Mesendoderm (in vitro differentiated cells): Measurements from ENCODE around the gene XXYLT1.
A peak's percentile ranks its signal among the peaks of the same experiment; 100 is the strongest.

Experiments used
- DNase-seq: peaks from one replicate; pipeline ENCODE4 v3.0.0; 2013
- H2AK5ac ChIP-seq: 2 replicates; pipeline ENCODE4 v1.6.1; 2013; ENCODE audit warnings: low read length, inconsistent platforms
- H2BK120ac ChIP-seq: 2 replicates; pipeline ENCODE4 v1.6.1; 2013; ENCODE audit warnings: low read depth, mild to moderate bottlenecking, low read length, moderate library complexity, mixed read lengths
- H2BK15ac ChIP-seq: replicated peaks from 2 replicates; pipeline ENCODE4 v1.6.1; 2013; ENCODE audit warnings: low read depth, mild to moderate bottlenecking, moderate library complexity
- H2BK5ac ChIP-seq: 2 replicates; pipeline ENCODE4 v1.6.1; 2013; ENCODE audit warnings: low read length, inconsistent platforms
- H3K18ac ChIP-seq: 2 replicates; pipeline ENCODE4 v1.6.1; 2013; ENCODE audit warnings: mild to moderate bottlenecking, low read length, mixed read lengths
- H3K23ac ChIP-seq: one replicate; pipeline ENCODE4 v1.6.1; 2013; ENCODE audit warnings: low read length
- H3K27ac ChIP-seq: 2 replicates; pipeline ENCODE4 v1.5.1; 2013; ENCODE audit warnings: low read depth, mild to moderate bottlenecking, inconsistent platforms, low read length, moderate library complexity
- H3K27me3 ChIP-seq: 2 replicates; pipeline ENCODE4 v1.6.1; 2013; ENCODE audit warnings: low read length, control low read depth, mild to moderate bottlenecking, inconsistent platforms; ENCODE audit not compliant: insufficient read depth, poor library complexity
- H3K36me3 ChIP-seq: 2 replicates; pipeline ENCODE4 v1.6.1; 2013; ENCODE audit warnings: low read length, inconsistent platforms; ENCODE audit not compliant: control insufficient read depth, insufficient read depth
- H3K4ac ChIP-seq: one replicate; pipeline ENCODE4 v1.6.1; 2013; ENCODE audit warnings: low read depth, mild to moderate bottlenecking, low read length, moderate library complexity
- H3K4me1 ChIP-seq: 2 replicates; pipeline ENCODE4 v1.6.1; 2013; ENCODE audit warnings: low read depth, low read length, inconsistent platforms; ENCODE audit not compliant: control insufficient read depth
- H3K4me2 ChIP-seq: 2 replicates; pipeline ENCODE4 v1.6.1; 2013; ENCODE audit warnings: low read length
- H3K4me3 ChIP-seq: 2 replicates; pipeline ENCODE4 v1.5.1; 2013; ENCODE audit warnings: mild to moderate bottlenecking, low read length
- H3K56ac ChIP-seq: one replicate; pipeline ENCODE4 v1.6.1; 2013; ENCODE audit warnings: low read length
- H3K79me1 ChIP-seq: 2 replicates; pipeline ENCODE4 v1.6.1; 2013; ENCODE audit warnings: low read length, inconsistent platforms
- H3K79me2 ChIP-seq: 2 replicates; pipeline ENCODE4 v1.6.1; 2013; ENCODE audit warnings: mild to moderate bottlenecking, low read length; ENCODE audit not compliant: control insufficient read depth, insufficient read depth
- H3K9ac ChIP-seq: 2 replicates; pipeline ENCODE4 v1.6.1; 2013; ENCODE audit warnings: low read length, inconsistent platforms
- H4K5ac ChIP-seq: one replicate; pipeline ENCODE4 v1.6.1; 2013; ENCODE audit warnings: low read length
- H4K8ac ChIP-seq: one replicate; pipeline ENCODE4 v1.6.1; 2013; ENCODE audit warnings: low read depth, mild to moderate bottlenecking, control low read depth, low read length, moderate library complexity
- WGBS: extraction: QIAGEN DNeasy Blood & Tissue Kit; methylation state at CpG from one replicate; pipeline ENCODE4 v1.1.7; 2013; ENCODE audit warnings: low lambda C conversion rate, missing lambda C conversion rate; ENCODE audit not compliant: insufficient coverage; ENCODE audit errors: extremely low coverage; 5-methylcytosine and 5-hydroxymethylcytosine counted together

The XXYLT1 gene

DNA sequence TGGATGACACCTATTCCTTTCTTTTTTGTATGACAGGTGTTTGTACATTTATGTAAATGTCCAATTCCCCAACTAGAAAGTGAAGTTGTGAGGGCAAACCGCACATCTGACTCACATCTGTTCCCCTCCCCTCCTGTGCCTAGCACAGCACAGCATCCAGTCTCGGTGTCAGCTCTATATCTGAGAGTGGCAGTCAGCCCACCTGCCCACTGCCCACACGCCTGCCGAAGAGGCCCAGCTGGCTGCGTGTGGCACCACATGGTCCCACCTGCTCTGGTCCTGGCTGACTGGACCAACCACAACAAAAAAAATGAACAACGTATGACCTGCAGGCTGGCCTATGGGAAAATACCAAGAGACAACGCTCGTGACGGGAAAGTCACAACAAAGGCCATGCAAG is 62.8 kb downstream of the XXYLT1 start:
- no peak for DNase-seq
- Histone ChIP-seq H2BK15ac (no peak overlapping the region), H3K79me1 (peaks cover 21% of the 10 kb centered on the region), H3K79me2 (peaks cover 20% of the 10 kb centered on the region), H2BK5ac (no peak overlapping the region), H2BK120ac (no peak overlapping the region), H3K27ac (no peak overlapping the region), H3K4me2 (no peak overlapping the region), H3K36me3 (no peaks in the 10 kb centered on the region), H3K23ac (no peak overlapping the region), H3K9ac (no peak overlapping the region), H3K4ac (no peak overlapping the region), H3K18ac (no peak overlapping the region), H4K5ac (no peak overlapping the region), H3K27me3 (no peaks in the 10 kb centered on the region), H3K4me1 (peaks cover 12% of the 10 kb centered on the region), H3K56ac (peak overlapping the region; percentile 60), H2AK5ac (no peak overlapping the region), H3K4me3 (no peak overlapping the region), H4K8ac (no peak overlapping the region)
- WGBS, result no CpG with 5 or more reads among the region's 9 CpGs

- no peak for DNase-seq
- Histone ChIP-seq H3K56ac (no peak overlapping the region), H3K9ac (no peak overlapping the region), H2AK5ac (no peak overlapping the region), H2BK120ac (no peak overlapping the region), H3K23ac (no peak overlapping the region), H3K4ac (no peak overlapping the region), H4K8ac (no peak overlapping the region), H3K79me2 (peaks cover 20% of the 10 kb centered on the region), H3K4me1 (peaks cover 12% of the 10 kb centered on the region), H3K27ac (no peak overlapping the region), H2BK15ac (no peak overlapping the region), H3K27me3 (no peaks in the 10 kb centered on the region), H2BK5ac (no peak overlapping the region), H3K79me1 (peaks cover 21% of the 10 kb centered on the region), H3K4me3 (no peak overlapping the region), H3K18ac (no peak overlapping the region), H3K4me2 (no peak overlapping the region), H4K5ac (no peak overlapping the region), H3K36me3 (no peaks in the 10 kb centered on the region)
- no CpG with 5 or more reads among the region's 3 CpGs for WGBS
These were observed 63.2 kb downstream of the XXYLT1 start for GRCh38 chr3:195207731-195208130.

DNA sequence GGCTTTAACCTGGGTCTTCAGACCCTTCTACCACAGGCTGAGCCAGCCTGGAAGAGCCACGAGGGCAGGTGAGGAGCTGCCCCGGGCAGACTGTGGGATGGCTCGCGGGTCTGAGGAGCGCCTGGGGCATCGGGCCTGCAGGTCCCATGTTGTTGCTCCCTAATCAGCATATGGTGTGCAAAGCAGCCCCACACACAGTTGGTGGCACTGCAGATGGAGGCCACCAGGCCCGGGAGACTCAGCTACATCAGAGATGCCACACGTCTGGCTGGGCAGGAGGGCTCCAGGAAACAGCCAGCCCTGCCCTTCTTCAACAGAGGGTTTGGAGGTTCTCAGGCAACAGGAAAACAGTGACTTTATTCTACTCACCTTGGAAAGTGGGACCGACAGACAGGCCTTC is 63.9 kb downstream of the XXYLT1 start:
- H3K36me3 ChIP-seq, result no peaks in the 10 kb centered on the region
- no peak for DNase-seq
- no peak overlapping the region for H2BK120ac ChIP-seq
- H3K9ac ChIP-seq, result no peak overlapping the region
- no peak overlapping the region for H3K56ac ChIP-seq
- no peak overlapping the region for H4K8ac ChIP-seq
- H3K79me1 ChIP-seq, result peaks cover 19% of the 10 kb centered on the region
- H3K23ac ChIP-seq, result no peak overlapping the region
- no peak overlapping the region for H3K27ac ChIP-seq
- no peak overlapping the region for H2AK5ac ChIP-seq
- WGBS, result no CpG with 5 or more reads among the region's 9 CpGs
- H2BK5ac ChIP-seq, result no peak overlapping the region
- peaks cover 12% of the 10 kb centered on the region for H3K4me1 ChIP-seq
- no peak overlapping the region for H3K18ac ChIP-seq
- no peak overlapping the region for H4K5ac ChIP-seq
- peaks cover 17% of the 10 kb centered on the region for H3K79me2 ChIP-seq
- H2BK15ac ChIP-seq, result no peak overlapping the region
- H3K4ac ChIP-seq, result no peak overlapping the region
- no peak overlapping the region for H3K4me2 ChIP-seq
- no peak overlapping the region for H3K4me3 ChIP-seq
- H3K27me3 ChIP-seq, result no peaks in the 10 kb centered on the region

DNA sequence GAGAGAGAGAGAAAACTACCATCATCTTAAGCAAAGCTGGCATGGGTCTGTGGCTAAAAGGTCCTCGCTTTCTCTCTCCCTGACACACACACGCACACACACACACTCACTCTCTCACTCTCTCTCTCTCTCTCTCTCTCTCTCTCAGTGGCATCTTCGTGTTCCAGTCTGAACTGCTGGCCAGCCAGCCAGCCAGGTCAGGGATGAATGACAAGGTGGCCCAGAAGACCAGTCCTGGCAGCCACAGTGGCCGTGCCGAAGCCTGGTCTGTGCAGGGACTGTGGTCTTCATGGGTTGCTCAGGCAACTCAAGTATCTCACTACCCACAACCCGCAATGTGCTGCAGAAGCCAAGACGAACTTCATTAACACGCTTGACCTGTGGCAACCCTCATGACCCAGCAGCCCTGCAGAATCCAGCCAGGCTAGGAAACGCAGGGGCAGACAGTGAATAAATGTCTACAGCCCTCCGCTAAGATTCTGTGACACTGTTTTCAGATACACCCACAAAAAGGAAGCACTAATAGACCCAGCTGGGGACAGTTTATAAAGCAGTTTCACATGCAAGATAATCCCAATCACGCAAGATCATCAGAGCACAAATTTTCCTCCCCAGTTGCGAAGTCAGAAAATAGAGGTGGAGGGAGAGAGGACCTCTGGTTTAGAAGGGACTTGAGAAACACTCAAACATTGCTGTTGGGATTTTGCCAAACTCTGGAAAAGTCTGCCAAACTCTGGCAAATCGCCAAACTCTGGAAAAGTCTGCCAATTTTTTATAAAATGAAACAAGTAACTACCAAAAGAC is 66.4 kb downstream of the XXYLT1 start:
- peaks cover 24% of the 10 kb centered on the region for H3K79me1 ChIP-seq
- no peaks in the 10 kb centered on the region for H3K27me3 ChIP-seq
- no CpG with 5 or more reads among the region's 13 CpGs for WGBS
- H2BK5ac ChIP-seq, result no peak overlapping the region
- no peak overlapping the region for H3K9ac ChIP-seq
- no peak overlapping the region for H4K8ac ChIP-seq
- no peak overlapping the region for H3K18ac ChIP-seq
- no peak overlapping the region for H3K27ac ChIP-seq
- no peak overlapping the region for H3K4me3 ChIP-seq
- H3K4ac ChIP-seq, result no peak overlapping the region
- H4K5ac ChIP-seq, result no peak overlapping the region
- H2AK5ac ChIP-seq, result no peak overlapping the region
- no peak overlapping the region for H3K4me2 ChIP-seq
- no peaks in the 10 kb centered on the region for H3K36me3 ChIP-seq
- H2BK15ac ChIP-seq, result no peak overlapping the region
- H2BK120ac ChIP-seq, result no peak overlapping the region
- no peak for DNase-seq
- H3K23ac ChIP-seq, result no peak overlapping the region
- H3K79me2 ChIP-seq, result peaks cover 14% of the 10 kb centered on the region
- peaks cover 12% of the 10 kb centered on the region for H3K4me1 ChIP-seq
- no peak overlapping the region for H3K56ac ChIP-seq

DNA sequence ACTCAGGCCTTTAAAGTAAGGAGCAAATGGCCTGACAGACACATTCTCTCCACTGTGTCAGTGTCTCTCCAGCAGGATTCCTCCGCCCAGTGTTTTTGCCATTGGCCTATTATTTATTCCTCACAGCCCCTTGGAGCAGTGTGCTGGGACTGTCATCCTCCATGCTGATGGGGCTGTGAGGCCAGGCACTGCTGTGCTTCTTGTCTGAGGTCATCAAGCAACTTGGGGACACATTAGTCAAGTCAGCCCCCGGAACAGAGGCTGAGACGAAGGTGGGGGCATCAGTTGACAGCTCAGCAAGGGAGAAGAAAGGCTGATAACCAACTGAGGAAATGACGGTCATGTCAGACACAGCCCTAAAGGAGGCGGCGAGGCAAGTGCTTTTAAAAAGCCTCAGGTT is 67.4 kb downstream of the XXYLT1 start:
- H3K4me2 ChIP-seq, result no peak overlapping the region
- no peak overlapping the region for H2BK120ac ChIP-seq
- peaks cover 10% of the 10 kb centered on the region for H3K79me2 ChIP-seq
- H3K36me3 ChIP-seq, result no peaks in the 10 kb centered on the region
- H3K4ac ChIP-seq, result no peak overlapping the region
- no peak overlapping the region for H2BK15ac ChIP-seq
- no peak overlapping the region for H3K4me3 ChIP-seq
- no peak overlapping the region for H2AK5ac ChIP-seq
- DNase-seq, result peak; percentile 33
- H3K56ac ChIP-seq, result peak overlapping the region; percentile 3
- H2BK5ac ChIP-seq, result no peak overlapping the region
- no CpG with 5 or more reads among the region's 6 CpGs for WGBS
- no peak overlapping the region for H4K8ac ChIP-seq
- H4K5ac ChIP-seq, result no peak overlapping the region
- no peaks in the 10 kb centered on the region for H3K27me3 ChIP-seq
- H3K27ac ChIP-seq, result peak overlapping the region; percentile 14
- no peak overlapping the region for H3K18ac ChIP-seq
- H3K4me1 ChIP-seq, result peaks cover 8% of the 10 kb centered on the region
- no peak overlapping the region for H3K9ac ChIP-seq
- H3K23ac ChIP-seq, result no peak overlapping the region
- peaks cover 23% of the 10 kb centered on the region for H3K79me1 ChIP-seq

DNA sequence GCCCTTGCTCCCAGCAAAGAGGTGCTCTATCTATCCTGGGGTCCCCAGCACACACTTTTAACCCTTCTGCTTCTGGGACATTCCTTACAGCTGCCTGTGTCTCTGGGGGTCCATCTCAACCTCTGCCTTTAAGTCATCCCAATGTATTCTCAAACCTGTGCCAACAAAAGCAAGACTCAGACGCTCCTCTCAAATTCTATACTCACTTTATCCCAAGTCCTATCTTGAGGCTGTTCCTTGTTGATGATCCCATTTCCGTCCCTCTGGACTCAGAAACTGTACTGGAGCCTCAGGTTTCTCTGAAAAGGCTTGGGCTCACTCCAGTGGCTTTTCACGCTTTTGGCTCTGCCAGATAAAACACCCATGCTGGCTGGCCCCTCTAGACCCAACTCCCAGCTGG is 69.7 kb downstream of the XXYLT1 start:
- H3K79me2 ChIP-seq, result peaks cover 8% of the 10 kb centered on the region
- H4K5ac ChIP-seq, result no peak overlapping the region
- H2AK5ac ChIP-seq, result no peak overlapping the region
- H3K4me2 ChIP-seq, result no peak overlapping the region
- peaks cover 19% of the 10 kb centered on the region for H3K79me1 ChIP-seq
- no peak for DNase-seq
- no peak overlapping the region for H3K4ac ChIP-seq
- H2BK5ac ChIP-seq, result no peak overlapping the region
- no peak overlapping the region for H3K23ac ChIP-seq
- H3K9ac ChIP-seq, result no peak overlapping the region
- H3K18ac ChIP-seq, result no peak overlapping the region
- H4K8ac ChIP-seq, result no peak overlapping the region
- no peak overlapping the region for H3K27ac ChIP-seq
- H3K4me3 ChIP-seq, result no peak overlapping the region
- WGBS, result no CpG with 5 or more reads among the region's 3 CpGs
- peaks cover 7% of the 10 kb centered on the region for H3K4me1 ChIP-seq
- no peaks in the 10 kb centered on the region for H3K36me3 ChIP-seq
- H3K27me3 ChIP-seq, result no peaks in the 10 kb centered on the region
- no peak overlapping the region for H3K56ac ChIP-seq
- H2BK15ac ChIP-seq, result no peak overlapping the region
- no peak overlapping the region for H2BK120ac ChIP-seq
